GM18909 (cell line): Measurements from ENCODE around the gene RTKN2.
A peak's percentile ranks its signal among the peaks of the same experiment; 100 is the strongest.

Experiments
- ATAC-seq: cut with Tn5 transposase; IDR thresholded peaks from one replicate; pipeline ENCODE4 v1.9.1; 2021; ENCODE audit warnings: mild to moderate bottlenecking; ENCODE audit not compliant: unreplicated experiment, poor library complexity

RTKN2 gene

GRCh38 chr10:62133618-62134017 lies 135.0 kb downstream of the RTKN2 start:
- peak; percentile 98 for ATAC-seq
